Stimulated activated CD8-positive, alpha-beta memory T cell treated with anti-CD3 and anti-CD28 coated beads, Interleukin-4, amount 100 ng/mL, for 1 hour (primary cell): Measurements from ENCODE around the gene TMPRSS3.

ENCODE experiments used
- DNase-seq, 2 donors: peaks; one replicate each; pipeline ENCODE4 v3.0.0-alpha.2; 2020; ENCODE audit warnings: low read depth in 2 of 2, low spot score in 1 of 2

Gene TMPRSS3

DNA sequence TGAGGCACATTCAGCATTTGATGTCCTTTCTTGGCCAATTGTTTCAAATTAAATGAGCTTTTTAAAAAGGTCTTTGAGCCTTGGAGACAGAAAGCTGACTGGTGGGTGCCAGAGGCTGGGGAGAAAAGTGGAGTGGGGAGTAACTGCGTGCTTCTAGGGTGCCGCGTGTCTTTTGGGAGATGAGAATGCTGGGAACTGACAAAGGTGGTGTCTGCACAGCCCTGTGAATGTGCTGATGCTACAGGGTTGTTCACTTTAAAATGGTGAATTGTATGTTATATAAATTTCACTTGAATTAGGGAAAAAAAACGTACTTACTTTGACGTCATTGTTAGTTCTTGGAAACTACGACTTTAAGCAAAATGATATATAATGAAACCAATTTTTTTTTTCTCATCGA, 21.4 kb downstream of the TMPRSS3 start:
- DNase-seq, result no peak

DNA sequence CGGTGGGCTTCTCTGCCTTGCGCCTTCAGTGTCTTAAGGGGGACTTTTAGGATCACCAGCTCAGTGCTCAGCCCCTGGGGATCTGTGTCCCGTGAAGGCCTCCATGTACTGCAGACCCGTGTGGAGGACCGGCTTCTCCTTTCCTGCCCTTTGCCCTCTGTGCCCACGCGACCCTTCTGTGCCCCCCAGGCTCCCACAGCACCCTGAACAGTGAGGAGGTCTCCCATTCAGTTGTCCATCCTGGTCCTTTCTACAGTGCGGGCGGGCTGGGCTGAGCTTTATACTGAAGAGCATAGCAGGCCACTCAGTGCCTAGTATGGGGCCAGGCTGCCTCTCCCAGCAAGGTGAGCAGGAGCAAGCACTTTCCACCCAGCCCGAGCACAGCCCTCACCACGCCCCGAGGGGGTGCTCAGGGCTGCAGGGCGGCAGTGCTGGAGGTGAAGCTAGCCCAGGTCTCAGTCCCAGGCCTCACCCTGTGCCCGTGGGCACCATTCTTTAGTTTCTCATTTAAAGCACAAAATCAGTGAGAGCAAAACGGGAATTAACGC, 21.9 kb downstream of the TMPRSS3 start:
- DNase-seq, result no peak

DNA sequence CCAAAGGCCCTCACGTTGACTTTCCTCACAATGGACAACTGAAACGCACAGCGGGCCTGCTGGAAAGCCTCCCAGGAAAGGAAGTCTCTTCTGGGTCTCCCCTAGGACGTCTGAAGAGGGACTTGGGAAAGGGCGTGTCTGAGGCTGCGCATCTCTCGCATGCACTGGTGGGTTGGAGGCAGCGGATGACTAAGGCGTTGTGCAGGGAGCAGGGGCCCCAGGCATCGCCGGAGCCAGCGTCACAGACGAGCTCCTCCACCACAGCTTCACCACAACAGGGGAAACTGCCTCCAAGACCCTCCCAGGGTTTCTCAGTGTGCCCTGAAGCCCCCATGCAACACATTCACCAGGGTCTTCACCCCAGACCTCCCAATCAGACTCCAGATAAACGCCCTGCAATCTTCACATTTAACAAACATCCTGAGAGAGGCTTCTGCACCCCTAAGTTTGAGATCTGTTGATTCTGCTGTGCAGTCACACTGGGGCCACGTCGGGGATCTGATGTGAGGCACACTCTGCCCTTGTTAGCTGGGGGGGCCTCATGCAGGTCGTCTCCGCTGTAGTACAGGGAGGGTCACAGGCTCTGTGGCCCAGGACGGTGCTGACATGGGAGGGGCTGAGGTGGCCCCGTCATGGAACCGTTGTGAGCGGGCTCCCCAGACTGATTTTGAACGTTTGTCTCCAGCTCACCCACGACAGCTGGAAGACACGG, 22.5 kb downstream of the TMPRSS3 start:
- no peak for DNase-seq

DNA sequence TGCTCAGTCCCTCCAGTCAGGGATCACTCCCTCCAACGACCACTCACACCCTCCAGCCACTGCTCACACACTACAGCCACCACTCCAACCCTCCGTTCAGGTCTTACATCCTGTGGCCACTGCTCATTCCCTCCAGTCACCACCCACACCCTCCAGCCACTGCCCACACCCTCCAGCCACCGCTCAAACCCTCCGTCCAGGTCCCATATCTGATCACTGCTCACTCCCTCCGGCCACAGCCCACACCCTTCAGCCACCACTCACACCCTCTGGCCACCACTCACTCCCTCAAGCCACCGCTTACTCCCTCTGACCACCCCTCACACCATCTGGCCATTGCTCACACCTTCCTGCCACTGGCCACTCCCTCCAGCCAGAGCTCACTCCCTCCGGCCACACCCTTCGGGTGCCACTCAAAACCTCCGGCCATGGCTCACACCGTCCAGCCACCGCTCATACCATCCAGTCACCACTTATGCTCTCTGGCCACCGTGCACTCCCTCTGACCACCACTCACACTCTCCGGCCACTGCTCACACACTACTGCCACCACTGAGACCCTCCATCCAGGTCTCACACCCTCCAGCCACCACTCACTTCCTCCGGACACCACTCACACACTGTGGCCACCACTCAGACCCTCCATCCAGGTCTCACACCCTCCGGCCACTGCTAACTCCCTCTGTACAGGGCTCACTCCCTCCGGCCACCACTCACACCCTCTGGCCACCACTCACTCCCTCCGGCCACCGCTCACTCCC, 24.8 kb downstream of the TMPRSS3 start:
- no peak for DNase-seq

DNA sequence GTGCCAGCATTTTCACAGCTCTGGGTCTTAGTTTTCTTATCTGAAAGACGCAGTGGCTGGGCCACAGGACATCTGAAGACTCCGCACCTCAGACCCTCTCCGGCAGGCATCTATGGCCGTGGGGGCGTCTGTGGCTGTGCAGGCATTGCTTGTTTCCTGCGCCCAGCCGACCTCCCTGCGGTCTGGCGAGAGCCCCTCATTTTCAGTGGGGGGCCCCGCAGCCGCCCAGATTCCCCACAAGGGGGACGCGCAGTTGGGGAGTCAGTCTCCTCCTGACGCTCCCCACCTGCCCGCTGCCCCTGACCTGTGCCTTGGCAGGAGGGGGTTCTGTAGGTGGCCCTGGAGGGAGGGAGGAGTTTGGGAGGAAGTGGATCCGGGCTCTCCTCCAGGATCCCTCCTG, 26.0 kb downstream of the TMPRSS3 start:
- DNase-seq, result no peak

DNA sequence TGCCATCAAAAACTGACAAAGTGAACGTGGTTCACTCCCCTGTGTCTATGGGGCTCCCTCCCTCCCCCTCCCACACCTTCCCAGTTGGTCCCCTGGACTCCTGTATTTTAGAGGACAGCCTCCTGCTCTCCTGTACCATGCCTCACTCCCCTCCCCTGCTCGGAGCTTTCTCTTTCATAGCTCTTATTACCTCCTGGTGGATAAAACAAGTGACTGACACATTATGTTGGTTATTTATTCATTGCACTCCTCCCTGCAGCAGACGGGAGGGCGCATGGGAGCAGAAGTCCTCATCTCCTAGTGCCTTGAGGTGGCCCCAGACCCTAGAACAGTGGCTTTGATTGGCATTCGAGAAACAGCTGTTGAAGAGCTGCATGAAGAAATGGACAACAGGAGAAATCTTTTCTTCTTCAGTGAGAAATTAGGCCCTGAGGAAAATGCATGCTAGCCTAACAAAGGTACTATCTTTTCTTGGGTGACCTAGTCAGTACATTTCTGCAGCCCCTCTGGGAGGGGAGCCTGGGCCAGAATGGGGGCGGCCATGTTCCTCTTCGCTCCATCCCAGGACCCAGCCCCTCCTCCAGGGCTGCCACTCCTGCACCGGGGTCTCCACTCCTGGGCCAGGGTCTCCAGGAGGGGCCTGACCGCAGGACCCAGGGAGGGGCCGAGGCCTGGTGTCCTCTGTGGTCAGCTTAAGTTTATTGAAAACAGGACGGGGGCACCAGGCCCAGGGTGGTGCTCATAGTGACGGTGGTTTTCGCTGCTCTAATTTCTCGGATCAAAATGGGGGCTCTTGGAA, 28.3 kb downstream of the TMPRSS3 start:
- no peak for DNase-seq

DNA sequence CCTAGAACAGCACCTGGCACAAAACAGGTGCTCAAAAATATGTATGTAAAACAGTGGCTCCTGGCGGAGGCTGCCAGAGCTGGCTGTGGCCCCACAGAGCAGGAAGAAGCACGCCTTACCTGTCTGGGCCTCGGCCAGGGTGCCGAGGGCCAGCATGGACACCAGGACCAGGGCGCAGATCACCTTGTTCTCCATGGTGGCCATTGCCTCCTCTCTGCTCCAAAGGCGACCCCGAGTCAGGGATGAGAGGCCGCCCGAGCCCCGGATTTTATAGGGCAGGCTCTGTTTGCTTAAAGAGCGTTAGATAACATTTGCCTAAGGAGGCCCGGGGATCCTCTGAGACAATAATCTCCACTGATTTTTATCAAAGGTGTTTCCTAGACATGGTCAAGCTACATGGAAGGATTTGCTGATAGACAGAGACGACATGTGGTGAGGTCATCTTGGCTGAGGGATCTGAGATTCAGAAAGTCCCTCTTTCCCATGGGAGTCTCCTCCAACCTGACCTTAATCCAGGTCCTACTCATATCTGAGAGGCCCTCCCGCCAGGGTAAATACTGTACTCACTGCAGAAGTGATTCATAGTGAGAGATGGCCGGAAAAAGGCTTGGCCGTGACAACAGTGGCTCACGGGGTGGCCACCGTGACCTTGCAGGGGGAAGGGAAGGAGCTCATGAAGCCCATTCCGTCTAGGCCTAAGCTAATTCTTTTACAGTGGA, 29.4 kb downstream of the TMPRSS3 start, which contains the start of gene TFF1:
TSS of gene TFF1 (minus strand) at position 244 of the 719 bp plus-strand sequence. CDS start at position 204, 40 bp downstream.
- DNase-seq, result no peak

DNA sequence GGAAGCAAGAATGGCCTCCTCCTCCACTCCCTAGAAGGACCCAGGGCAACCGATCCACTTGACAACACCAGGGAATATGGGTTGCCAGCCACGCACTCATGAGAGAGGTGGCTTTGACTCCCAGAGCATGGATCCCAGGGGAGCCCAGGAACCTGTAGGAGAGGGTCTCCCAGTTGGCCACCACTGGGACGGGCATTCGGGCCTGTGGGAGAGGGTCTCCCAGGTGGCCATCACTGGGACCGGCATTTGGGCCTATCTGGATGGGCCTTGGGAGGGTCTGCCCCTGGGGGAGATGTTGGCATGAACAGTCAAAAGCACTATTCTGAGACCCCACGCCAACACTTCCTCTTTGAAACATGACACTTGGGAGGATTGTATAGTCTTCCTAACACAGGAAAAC, 30.1 kb downstream of the TMPRSS3 start:
- DNase-seq, result no peak

DNA sequence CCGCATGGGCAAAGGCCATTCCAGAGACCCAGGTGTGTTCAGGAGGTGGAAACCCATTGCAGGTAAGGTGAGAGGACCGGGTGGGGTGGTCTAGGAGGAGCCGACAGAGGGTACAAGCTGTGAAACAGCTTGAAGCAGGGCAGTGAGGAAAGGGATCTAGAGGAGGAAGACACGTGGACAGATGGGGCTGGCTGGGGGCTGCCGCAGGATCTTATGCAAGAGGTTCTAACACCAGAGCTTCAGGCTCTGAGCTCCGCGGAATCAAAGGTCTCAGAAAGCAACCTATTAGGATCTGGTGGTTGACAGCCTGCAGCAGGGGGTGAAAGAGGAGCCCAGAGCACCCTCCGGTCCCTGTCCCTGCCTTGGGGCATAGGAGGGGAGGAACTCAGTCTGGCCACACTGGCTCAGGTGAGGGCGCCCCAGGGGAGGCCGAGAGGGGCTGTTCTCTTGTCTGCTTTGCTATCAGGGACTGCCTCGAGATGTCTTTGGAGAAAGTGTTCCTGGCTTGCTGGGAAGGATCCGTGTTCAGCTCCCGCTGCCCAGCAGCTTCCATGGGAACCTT, 31.5 kb downstream of the TMPRSS3 start:
- DNase-seq, result no peak

DNA sequence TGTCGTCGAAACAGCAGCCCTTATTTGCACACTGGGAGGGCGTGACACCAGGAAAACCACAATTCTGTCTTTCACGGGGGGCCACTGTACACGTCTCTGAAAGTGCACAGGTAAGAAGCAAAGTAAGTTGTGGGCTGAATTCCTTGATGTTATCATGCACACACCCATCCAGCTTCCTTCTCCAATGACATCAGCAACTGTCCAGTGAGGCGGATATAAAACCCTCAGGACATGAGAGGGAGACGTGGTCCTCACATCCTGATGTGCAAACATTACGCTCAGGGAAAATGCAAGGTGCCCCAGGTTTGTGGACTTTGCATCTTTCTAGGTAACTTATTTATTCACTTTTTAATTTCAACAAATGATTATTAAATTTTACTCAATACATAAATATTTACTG, 32.5 kb downstream of the TMPRSS3 start:
- no peak for DNase-seq

DNA sequence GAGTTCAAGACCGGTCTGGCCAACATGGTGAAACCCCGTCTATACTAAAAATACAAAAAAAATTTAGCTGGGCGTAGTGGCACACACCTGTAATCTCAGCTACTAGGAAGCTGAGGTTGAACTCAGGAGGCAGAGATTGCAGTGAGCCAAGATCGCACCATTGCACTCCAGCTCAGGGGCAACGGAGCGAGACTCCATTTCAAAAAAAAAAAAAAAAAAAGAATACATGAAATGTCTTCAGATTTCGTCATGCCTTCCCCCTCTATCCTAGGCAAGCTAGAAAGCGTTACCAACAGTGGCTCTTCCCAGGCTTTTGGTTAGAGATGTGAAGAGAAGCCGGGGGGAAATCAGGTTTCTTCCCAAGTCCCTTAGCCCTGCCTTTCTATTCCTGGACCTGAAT, 33.2 kb downstream of the TMPRSS3 start:
- no peak for DNase-seq

DNA sequence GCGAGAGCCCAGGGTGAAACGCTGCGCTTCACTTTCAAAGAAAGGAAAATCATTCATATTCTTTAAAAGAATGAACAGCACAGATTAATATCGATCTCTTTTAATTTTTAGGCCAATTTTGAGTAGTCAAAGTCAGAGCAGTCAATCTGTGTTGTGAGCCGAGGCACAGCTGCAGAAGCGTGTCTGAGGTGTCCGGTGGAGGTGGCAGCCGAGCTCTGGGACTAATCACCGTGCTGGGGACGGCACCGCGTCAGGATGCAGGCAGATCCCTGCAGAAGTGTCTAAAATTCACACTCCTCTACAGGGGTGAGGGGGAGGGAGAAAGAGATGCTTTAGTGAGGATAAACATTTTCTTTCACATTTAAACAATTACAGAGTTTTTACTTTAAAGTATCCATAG, 33.7 kb downstream of the TMPRSS3 start:
- no peak for DNase-seq

DNA sequence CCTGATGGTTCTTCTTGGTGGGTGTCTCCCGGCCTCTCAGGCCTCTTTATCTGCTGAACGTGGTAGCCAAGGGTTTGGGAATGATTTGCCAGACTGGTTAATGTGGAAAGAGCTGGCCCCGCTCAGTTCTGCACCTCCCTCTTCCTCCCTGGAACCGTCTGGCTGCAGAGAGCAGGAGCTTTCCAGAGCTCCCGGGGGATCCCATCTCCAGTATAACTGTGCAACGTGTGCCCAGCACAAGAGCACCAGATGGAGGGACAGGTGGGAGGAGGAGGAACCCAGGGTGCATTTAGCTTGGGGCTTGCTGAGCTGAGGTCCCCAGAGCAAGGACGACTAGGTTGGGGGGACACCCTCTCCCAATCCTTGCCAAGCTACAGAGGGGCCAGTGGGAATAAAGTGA, 34.6 kb downstream of the TMPRSS3 start:
- no peak for DNase-seq

DNA sequence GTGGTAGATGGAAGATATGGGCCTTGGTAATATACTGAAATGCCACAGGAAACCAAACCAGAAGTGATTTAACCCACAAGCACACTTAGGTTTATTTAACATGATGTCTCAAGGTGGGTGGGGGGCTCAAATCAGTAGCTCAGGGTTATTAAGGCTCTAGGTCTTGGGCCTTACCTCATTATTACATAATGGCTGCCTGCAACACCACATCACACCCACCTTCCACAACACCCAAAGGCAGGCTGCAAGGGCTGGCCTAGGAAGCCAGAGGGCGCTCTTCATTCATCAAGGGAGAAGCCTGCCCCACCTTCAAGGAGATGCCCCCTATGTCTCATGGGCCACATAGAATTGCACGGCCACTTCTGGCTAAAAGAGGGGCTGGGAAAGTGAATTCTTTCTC, 35.5 kb downstream of the TMPRSS3 start:
- DNase-seq, result no peak

DNA sequence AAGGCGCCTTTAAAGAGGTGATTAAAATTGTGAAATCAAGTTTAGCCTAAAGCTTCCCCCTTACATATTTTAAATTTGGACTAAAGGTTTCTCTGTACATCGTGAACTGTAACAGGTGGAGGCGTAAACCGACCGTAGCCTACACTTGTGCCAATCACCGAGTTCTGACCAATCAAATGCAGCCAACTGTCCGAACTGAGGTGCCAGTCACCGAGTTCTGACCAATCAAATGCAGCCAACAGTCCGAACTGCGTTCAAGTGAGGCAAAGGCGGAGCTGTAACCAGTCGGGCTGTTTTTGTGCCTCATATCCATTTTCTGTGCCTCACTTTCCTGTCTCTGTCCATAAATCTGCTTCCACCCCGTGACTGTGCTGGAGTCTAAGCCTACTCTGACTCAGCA, 36.9 kb downstream of the TMPRSS3 start:
- no peak for DNase-seq

DNA sequence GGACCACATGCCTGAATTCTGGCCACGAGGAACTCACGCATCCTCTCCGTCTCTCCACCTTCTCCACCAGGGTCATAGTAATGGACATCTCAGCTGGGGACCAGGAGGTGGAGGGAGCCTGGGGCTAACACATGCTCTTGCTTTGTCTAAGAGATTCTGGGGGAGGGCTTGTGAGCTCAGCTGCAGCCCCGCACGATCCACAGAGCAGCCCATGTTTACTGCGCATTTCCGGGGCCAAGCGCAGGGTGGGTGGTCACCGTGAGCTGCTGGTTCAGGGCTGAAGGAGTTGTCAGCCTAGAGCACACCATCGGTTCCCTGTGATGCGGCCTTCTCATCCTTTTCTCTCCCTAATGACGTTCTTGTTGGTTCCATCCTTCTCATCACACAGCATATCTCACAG, 37.6 kb downstream of the TMPRSS3 start:
- no peak for DNase-seq

DNA sequence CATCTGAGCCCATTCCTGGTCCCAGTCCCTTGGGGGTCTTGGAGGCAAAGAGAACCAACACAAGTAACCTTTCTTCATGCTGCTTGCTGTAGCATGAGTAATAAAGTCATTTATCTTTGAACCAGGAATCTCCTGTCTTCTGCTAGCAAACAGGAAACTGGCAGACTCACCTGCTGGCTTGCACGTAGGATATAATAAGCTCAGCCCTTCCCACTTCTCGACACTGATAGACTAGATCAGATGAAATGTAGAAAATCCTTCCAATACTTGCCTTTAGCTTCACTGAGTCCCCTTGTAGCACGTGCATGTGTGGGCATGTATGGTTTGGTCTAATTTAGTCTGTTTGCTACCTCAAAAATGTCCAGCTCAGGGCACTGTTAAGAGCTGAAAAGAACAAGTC, 38.5 kb downstream of the TMPRSS3 start:
- DNase-seq, result no peak

DNA sequence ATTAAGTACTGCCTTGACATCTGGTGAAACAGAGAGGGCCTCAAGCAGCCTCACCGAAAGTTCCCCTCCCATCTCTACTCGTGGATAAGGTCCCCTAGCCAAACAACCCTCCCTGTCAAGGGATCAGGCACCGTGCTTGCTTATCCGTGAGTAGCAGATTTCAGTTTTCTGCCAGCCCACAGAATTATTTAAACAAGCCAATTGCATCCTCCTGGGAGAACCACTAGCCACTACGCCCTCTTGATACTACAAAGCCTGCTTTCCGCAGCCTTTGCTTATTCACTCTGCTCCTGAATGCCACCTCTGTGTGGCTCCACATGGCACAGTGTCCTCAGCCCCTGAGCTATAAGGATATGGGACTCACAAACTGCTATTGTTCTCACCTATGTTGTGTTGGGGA, 39.2 kb downstream of the TMPRSS3 start:
- DNase-seq, result no peak

DNA sequence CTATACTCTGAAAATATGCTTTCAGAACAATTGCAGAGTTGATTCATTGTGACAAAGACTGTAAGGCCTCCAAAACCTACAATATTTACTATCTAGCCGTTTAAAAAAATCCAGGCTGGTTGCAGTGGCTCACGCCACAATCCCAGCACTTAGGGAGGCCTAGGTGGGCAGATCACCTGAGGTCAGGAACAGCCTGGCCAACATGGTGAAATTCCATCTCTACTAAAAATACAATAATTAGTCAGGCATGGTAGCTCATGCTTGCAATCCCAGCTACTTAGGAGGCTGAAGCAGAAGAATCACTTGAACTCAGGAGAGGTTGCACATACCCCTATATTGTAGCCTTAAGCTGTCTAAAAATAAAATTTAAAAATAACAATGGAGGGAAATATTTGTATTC, 39.8 kb downstream of the TMPRSS3 start:
- no peak for DNase-seq

DNA sequence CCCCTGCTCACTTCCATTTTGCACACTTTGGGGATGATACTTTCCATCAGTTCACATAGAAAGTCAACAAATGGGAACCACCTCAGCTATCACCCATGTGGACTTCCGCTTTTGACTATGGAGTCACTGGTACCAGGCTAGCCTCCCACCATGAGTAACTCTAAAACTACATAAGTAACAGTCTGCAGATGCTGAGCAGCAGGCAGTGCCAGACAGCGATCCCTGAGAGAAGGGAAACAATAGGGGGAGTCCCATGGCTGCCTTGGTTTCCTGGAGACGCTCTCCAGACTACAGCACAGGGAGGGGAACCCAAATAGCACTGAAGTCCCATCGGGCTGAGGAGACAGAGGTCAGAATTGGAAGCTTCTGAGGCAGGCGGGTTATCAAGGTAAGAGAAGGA, 42.2 kb downstream of the TMPRSS3 start:
- DNase-seq, result no peak
